HG03196 (cell line): ENCODE data around the gene C2CD2.

Experiments
- ATAC-seq: cut with Tn5 transposase; IDR thresholded peaks from one replicate; pipeline ENCODE4 v1.9.1; 2021; ENCODE audit not compliant: unreplicated experiment

The C2CD2 gene

GRCh38 chr21:41914965-41915364 is 38.9 kb downstream of the C2CD2 start:
- ATAC-seq: no peak

DNA sequence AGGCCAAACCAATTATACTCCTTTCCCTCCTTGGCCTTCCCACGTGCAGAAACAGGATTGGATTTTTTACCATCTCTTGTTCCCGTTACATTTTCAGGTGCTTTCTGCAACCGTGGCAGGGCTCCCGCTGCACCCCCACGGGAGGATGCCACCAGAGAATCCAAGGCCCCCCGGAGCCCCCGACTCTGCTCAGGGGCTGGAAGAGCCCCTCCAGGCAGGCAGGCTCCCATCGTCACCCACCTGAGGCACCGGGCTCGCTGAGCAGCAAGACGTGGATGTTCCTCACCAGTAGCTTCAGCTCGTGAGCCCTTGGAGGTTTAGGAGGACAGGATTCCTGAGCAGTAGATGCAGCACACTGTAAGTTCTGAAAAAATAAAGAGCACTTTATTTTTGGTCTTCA is 39.5 kb downstream of the C2CD2 start:
- ATAC-seq: no peak

- no peak for ATAC-seq
Measured at GRCh38 chr21:41913230-41913629, 40.6 kb downstream of the C2CD2 start.

DNA sequence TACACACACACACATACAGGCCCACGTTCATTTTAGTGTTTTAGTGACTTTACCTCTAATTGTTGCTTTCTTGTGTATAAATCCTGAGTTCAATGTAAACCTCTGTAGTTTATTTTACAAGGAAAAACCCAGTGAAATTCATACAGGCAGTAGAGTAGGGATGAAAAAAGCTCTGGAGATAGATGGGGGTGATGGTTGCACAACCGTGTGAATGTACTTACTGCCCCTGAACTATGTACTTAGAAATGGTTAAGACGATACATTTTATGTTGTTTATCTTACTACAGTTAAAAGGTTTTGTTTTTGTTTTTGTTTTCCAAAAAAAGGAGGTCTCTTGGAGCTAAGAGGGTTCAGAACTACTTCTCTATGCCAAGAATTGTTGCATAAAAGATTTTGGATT is 45.0 kb downstream of the C2CD2 start:
- no peak for ATAC-seq

DNA sequence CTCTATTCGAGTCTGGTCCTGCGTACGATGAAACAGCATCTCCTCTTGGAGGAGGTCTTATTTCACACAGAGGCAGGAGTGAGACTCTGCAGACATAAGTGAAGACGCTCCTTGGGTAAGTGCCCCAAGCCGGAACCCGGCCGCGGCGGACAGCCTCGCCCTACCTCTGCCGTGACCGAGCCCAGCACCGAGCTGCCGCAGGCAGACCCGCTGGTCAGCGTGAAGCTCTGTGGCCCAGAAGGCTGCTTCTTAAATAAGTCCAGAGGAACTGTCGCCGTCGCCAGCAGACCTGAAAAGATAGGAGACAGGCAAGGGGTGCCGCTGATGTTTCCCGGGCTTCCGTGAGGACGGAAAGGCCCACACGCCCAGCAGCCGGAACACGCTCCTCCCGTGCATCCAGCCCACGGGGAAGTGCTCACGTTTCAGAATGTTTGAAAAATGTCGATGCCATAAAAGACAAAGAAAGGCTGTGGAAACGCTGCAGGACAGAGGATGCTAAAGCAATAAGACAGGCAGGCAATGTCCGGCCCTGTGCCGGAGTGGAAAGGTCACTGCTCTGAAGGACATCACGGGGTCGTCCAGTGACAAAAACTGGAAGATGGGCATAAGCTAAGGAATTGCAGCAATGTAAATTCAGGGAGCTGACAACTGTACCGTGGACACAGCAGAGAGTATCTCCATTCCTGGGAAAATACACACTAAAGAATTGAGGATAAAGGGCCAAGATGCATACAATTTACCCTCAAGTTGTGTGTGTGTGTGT is 46.1 kb downstream of the C2CD2 start:
- ATAC-seq: no peak

DNA sequence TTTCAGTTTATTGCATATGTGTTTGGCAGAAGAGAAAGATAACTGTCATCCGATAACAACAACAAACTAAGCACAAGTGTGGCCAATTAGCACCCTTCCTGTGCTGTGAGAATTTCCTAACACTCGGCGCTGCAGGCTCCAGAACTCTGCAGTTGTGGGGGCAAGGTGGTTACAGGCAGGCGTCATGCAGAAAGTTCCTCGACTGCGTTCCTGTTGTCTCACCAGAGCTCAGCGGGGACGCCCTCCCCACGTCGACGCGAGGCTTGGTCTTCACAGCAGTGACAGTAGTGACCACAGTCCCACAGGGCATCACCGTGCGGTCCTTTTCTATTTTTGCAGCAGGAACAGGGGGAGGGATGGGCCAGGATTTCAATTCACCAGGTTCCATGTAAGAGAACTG is 47.0 kb downstream of the C2CD2 start:
- no peak for ATAC-seq

- ATAC-seq: no peak
Measured at GRCh38 chr21:41903559-41904351, 50.1 kb downstream of the C2CD2 start.

GRCh38 chr21:41902946-41903345 is 50.9 kb downstream of the C2CD2 start:
- no peak for ATAC-seq

GRCh38 chr21:41901782-41902181 is 52.0 kb downstream of the C2CD2 start:
- no peak for ATAC-seq

DNA sequence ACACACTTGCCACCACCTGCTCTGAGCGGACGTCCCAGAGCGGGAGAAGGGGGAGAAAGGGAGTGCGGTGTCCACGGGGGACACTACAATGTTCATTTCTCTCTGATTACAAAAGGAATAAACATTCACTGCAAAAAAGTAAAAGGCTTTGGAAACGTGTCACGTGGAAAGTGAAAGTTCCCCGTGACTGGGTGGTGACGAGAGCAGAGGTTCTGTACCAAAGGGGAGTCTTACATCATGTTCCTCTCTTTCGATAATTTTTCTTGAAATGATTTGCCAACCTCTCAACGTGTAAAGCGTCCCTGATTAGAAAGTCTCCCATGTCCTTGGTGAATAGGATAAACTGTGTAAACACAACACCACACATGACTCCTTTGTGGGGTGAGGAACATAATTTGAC is 52.7 kb downstream of the C2CD2 start:
- ATAC-seq: no peak

DNA sequence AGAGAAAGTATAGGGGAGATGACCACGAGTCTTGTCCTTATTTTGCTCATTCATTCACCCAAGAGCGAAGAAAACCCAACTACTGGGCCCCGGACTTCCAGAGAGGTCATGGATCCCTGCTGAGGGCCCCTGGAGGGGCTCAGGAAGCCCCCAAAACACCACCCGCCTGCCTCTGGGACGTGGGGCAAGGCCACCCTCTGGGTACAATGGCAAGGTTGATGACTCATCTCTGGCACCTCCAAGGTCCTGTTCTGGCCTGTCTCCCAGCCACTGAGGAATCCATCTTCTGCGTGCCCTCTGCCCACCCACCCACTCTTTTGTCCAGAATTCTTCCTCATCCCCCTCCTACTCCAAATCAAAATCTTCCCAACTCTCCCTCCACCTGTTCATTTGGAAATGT is 53.4 kb downstream of the C2CD2 start:
- no peak for ATAC-seq

GRCh38 chr21:41899426-41900202 is 54.2 kb downstream of the C2CD2 start:
- ATAC-seq: no peak

GRCh38 chr21:41898998-41899397 is 54.8 kb downstream of the C2CD2 start:
- ATAC-seq: no peak

DNA sequence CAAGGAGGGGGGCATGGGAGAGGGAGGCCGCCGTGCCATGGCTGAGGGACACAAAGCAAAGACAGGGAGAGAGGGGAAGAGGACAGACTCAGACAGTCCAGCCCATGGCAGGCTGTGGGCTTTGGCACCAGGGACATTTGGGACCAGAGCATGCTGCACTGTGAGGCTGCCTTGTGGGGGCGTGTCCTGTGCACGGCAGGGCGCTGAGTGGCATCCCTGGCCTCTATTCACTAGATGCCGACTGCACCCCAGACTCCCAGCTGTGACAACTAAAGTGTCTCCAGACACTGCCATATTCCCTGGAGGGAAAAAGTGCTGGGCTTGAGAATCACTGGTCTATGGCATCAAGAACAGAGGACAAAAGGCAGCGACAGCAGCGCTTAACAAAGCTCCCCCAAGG is 56.1 kb downstream of the C2CD2 start:
- no peak for ATAC-seq

- no peak for ATAC-seq
Measured at GRCh38 chr21:41897047-41897669, 56.7 kb downstream of the C2CD2 start.

- no peak for ATAC-seq
Measured at GRCh38 chr21:41895643-41896493, 58.0 kb downstream of the C2CD2 start.

DNA sequence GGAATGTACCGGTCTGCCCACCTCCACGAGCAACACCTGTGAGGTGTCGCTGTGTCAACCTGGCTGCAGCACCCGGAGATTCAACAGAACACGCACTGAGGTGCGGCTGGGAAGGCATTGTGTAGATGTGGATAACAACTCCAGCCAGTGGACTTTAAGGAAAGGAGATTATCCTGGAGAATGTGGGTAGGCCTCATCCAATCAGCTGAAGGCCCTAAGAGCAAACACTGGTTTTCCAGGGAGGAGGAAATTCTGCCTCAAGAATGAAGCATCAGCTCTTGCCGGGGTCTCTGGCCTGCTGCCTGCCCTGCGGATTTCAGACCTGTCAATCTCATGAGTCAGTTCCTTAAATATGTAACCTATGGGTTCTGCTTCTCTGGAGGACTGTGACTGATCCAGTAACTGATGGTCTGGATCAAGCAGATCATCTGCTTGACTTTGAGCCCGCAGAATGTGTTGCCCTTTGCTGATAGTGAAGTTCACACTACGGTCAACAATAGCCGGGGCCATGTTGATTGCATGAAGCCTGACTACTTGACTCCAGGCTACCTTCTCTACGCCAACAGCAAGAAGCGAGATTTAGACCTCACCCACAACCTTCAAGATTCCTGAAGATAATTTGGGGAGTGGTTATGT is 58.8 kb downstream of the C2CD2 start:
- ATAC-seq: no peak

- ATAC-seq: no peak
Measured at GRCh38 chr21:41894511-41894910, 59.3 kb downstream of the C2CD2 start.

DNA sequence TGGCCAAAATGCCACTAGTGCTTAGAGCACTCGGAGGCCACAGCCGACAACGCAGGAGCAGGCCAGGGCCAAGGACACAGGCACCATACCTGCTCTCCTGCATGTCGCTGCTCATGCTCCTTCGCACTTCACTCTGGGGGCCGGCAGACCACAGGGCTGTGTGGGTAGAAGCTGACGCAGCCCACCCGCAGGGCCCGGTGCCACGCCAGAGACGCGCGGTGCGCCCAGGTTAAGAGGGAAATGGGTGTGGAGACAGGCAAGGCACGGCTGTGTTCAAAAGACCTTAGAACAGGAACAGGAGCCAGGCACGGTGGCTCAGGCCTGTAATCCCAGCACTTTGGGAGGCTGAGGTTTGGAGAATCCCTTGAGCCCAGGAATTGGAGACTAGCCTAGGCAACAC is 61.1 kb downstream of the C2CD2 start:
- no peak for ATAC-seq

DNA sequence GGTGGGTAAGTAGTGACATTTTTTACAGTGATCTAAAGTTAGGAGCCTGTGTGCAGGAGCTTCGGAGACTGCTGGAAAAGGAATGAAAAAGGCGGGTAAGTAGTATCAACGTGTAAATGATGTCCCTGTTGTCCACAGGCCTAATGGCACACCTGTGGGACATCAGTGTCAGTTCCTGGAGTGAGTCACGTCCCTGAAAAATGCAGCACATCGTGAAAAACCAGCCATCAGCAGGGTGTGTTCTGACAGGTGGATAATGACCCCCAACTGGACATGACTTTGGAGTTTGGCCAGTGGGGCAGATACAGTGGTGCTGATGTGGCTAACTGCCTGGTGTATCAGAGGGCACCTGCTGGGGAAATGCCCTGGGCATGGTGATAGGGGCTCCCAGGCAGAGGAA is 62.7 kb downstream of the C2CD2 start:
- no peak for ATAC-seq
